Measurements from ENCODE around the gene ADAM8.
"Not testable (repeated sequence)": the region's sequence is repeated elsewhere in the genome, so short reads cannot be mapped to it uniquely, and the experiment has no call there.

Gene ADAM8

GRCh38 chr10:133249975-133250754, 26.5 kb downstream of the ADAM8 start:
- DNase-seq (ENCODE audit: low read depth in 3 of 3): no peak

- DNase-seq (ENCODE audit: low read depth in 3 of 3): no peak
These were observed 27.4 kb downstream of the ADAM8 start for GRCh38 chr10:133249094-133249780.

GRCh38 chr10:133248334-133248715, 28.3 kb downstream of the ADAM8 start:
- no peak for DNase-seq (ENCODE audit: low read depth in 3 of 3)

GRCh38 chr10:133247681-133248333, 28.9 kb downstream of the ADAM8 start:
- no peak for DNase-seq (ENCODE audit: low read depth in 3 of 3)

GRCh38 chr10:133246236-133246626, 30.4 kb downstream of the ADAM8 start:
- no peak for DNase-seq (ENCODE audit: low read depth in 3 of 3)

GRCh38 chr10:133245439-133246235, 31.0 kb downstream of the ADAM8 start:
- DNase-seq (ENCODE audit: low read depth in 3 of 3): no peak

- no peak for DNase-seq (ENCODE audit: low read depth in 3 of 3)
These were observed 33.1 kb downstream of the ADAM8 start for GRCh38 chr10:133243593-133243992.

GRCh38 chr10:133242611-133243356, 33.9 kb downstream of the ADAM8 start:
- no peak for DNase-seq (ENCODE audit: low read depth in 3 of 3)

- no peak for DNase-seq (ENCODE audit: low read depth in 3 of 3)
These were observed 35.0 kb downstream of the ADAM8 start for GRCh38 chr10:133241501-133242205.

GRCh38 chr10:133239990-133240389, 36.7 kb downstream of the ADAM8 start:
- DNase-seq (ENCODE audit: low read depth in 3 of 3): no peak

- DNase-seq (ENCODE audit: low read depth in 3 of 3): no peak
These were observed 38.2 kb downstream of the ADAM8 start for GRCh38 chr10:133238466-133238804.

GRCh38 chr10:133237588-133238465, 38.8 kb downstream of the ADAM8 start, which contains the start of gene VENTX:
Gene VENTX, plus strand, starts transcription at chr10:133237855. Its CDS starts 60 bp downstream, at chr10:133237915.
- DNase-seq (ENCODE audit: low read depth in 3 of 3): no peak

GRCh38 chr10:133237241-133237587, 39.5 kb downstream of the ADAM8 start:
- DNase-seq (ENCODE audit: low read depth in 3 of 3): no peak

GRCh38 chr10:133236401-133237240, 40.0 kb downstream of the ADAM8 start:
- no peak for DNase-seq (ENCODE audit: low read depth in 3 of 3)

GRCh38 chr10:133235932-133236331, 40.7 kb downstream of the ADAM8 start:
- no peak for DNase-seq (ENCODE audit: low read depth in 3 of 3)

- no peak for DNase-seq (ENCODE audit: low read depth in 3 of 3)
These were observed 41.3 kb downstream of the ADAM8 start for GRCh38 chr10:133235265-133235855.

- not testable (repeated sequence) for DNase-seq (ENCODE audit: low read depth in 3 of 3)
These were observed 41.9 kb downstream of the ADAM8 start for GRCh38 chr10:133234796-133235195.

GRCh38 chr10:133231946-133232574, 44.6 kb downstream of the ADAM8 start:
- no peak for DNase-seq (ENCODE audit: low read depth in 3 of 3)

Measured in stimulated activated CD4-positive, alpha-beta T cell treated with anti-CD3 and anti-CD28 coated beads, TNF-alpha, amount 100 ng/mL, for 48 hours (primary cell).